ENCODE measurements around the gene CD200R1L. TPM values are rescaled to one million over a fixed set of nuclear protein-coding genes. Genes with fewer than 3 reads are reported as not detected.

CD200R1L gene
- total RNA-seq, 1 experiment from 2014 or later, result not detected

- CTCF ChIA-PET, result no interaction called here
- no peak for DNase-seq (ENCODE audit: low read depth, low spot score)
- no peaks in the 10 kb centered on the region for H3K27me3 ChIP-seq (ENCODE audit: control insufficient read depth, insufficient read depth, low read length)
- no peaks in the 10 kb centered on the region for H3K4me1 ChIP-seq (ENCODE audit: control insufficient read depth, insufficient read depth, low read length)
- in situ Hi-C loops (cut with HindIII; ENCODE audit: low pct_unique_long_range_greater_than_20kb, low sequenced_read_pairs), result no loop called here
- H3K36me3 ChIP-seq (ENCODE audit: control insufficient read depth, insufficient read depth, low read length), result no peaks in the 10 kb centered on the region
- no peak overlapping the region for H3K27ac ChIP-seq (ENCODE audit: low read length)
- intact Hi-C loops (cut with micrococcal nuclease; ENCODE audit: unreplicated experiment), result no loop called here
- no TSS peak for BruUV-seq (replicated peaks)
- no peak for ATAC-seq
- no peak overlapping the region for H3K4me3 ChIP-seq (ENCODE audit: low read depth in 2 of 2, low read length in 2 of 2)
- no peaks in the 10 kb centered on the region for H3K9me3 ChIP-seq (ENCODE audit: control insufficient read depth, insufficient read depth, low read depth, low read length)
- POLR2A ChIA-PET, result no interaction called here
- TF ChIP-seq REST (IDR thresholded peaks at IDR 0.05; ENCODE audit: insufficient read depth in 1 of 2, low read depth in 2 of 2, low read length in 1 of 2) (no peak), POLR2AphosphoS5 (IDR thresholded peaks at IDR 0.05; ENCODE audit: low read depth, low read length) (no peak), CTCF (IDR thresholded peaks at IDR 0.05) (no peak), SIN3A (IDR thresholded peaks at IDR 0.05; ENCODE audit: borderline replicate concordance, insufficient read depth, low read depth, low read length) (no peak), TCF7L2 (IDR thresholded peaks at IDR 0.05; ENCODE audit: low read depth, low read length) (no peak)
Measured at GRCh38 chr3:112884678-112885290, 38.1 kb upstream of the CD200R1L start.

GRCh38 chr3:112881891-112882290 lies 35.2 kb upstream of the CD200R1L start:
- BruUV-seq (replicated peaks), result no TSS peak
- DNase-seq (ENCODE audit: low read depth, low spot score) (no peak), ATAC-seq (no peak)
- H3K4me1 ChIP-seq (ENCODE audit: control insufficient read depth, insufficient read depth, low read length), result no peaks in the 10 kb centered on the region
- H3K4me3 ChIP-seq (ENCODE audit: low read depth in 2 of 2, low read length in 2 of 2), result no peak overlapping the region
- ChIA-PET POLR2A (no interaction called here), CTCF (no interaction called here)
- TF ChIP-seq REST (IDR thresholded peaks at IDR 0.05; ENCODE audit: insufficient read depth in 1 of 2, low read depth in 2 of 2, low read length in 1 of 2) (no peak), CTCF (IDR thresholded peaks at IDR 0.05) (no peak), SIN3A (IDR thresholded peaks at IDR 0.05; ENCODE audit: borderline replicate concordance, insufficient read depth, low read depth, low read length) (no peak), POLR2AphosphoS5 (IDR thresholded peaks at IDR 0.05; ENCODE audit: low read depth, low read length) (no peak), TCF7L2 (IDR thresholded peaks at IDR 0.05; ENCODE audit: low read depth, low read length) (no peak)
- no peaks in the 10 kb centered on the region for H3K36me3 ChIP-seq (ENCODE audit: control insufficient read depth, insufficient read depth, low read length)
- no peaks in the 10 kb centered on the region for H3K9me3 ChIP-seq (ENCODE audit: control insufficient read depth, insufficient read depth, low read depth, low read length)
- intact Hi-C loops (cut with micrococcal nuclease; ENCODE audit: unreplicated experiment), result no loop called here
- in situ Hi-C loops (cut with HindIII; ENCODE audit: low pct_unique_long_range_greater_than_20kb, low sequenced_read_pairs), result no loop called here
- H3K27me3 ChIP-seq (ENCODE audit: control insufficient read depth, insufficient read depth, low read length), result no peaks in the 10 kb centered on the region
- H3K27ac ChIP-seq (ENCODE audit: low read length), result no peak overlapping the region

All from Panc1 (cell line).